Loucy (cell line): ENCODE data around the gene SMARCB1.

Experiments
- H2AFZ ChIP-seq: fragments of 200-600 bp; sonication (generic); 2 replicates; pipeline ENCODE4 v1.6.0; 2016; ENCODE audit warnings: antibody characterized with exemption, mild to moderate bottlenecking, low read length, moderate library complexity
- H3F3A ChIP-seq: fragments of 200-600 bp; 2 replicates; pipeline ENCODE4 v1.6.0; 2016; ENCODE audit warnings: antibody characterized with exemption, low read depth, mild to moderate bottlenecking
- H3K27me3 ChIP-seq: fragments of 200-600 bp; sonication (generic); 2 replicates; pipeline ENCODE4 v1.6.1; 2014; ENCODE audit warnings: low read length, mild to moderate bottlenecking; ENCODE audit not compliant: insufficient read depth, poor library complexity, severe bottlenecking
- H3K36me3 ChIP-seq: fragments of 200-600 bp; sonication (generic); 2 replicates; pipeline ENCODE4 v1.6.1; 2016; ENCODE audit warnings: low read length; ENCODE audit not compliant: insufficient read depth
- H3K4me1 ChIP-seq: fragments of 200-600 bp; sonication (generic); 2 replicates; pipeline ENCODE4 v1.5.1; 2014; ENCODE audit warnings: low read length, mild to moderate bottlenecking; ENCODE audit not compliant: insufficient read depth, poor library complexity, severe bottlenecking
- H3K4me2 ChIP-seq: fragments of 200-600 bp; sonication (generic); 2 replicates; pipeline ENCODE4 v1.6.0; 2014; ENCODE audit warnings: antibody characterized with exemption, low read length, low read depth, mild to moderate bottlenecking; ENCODE audit not compliant: poor library complexity, severe bottlenecking
- H3K4me3 ChIP-seq: fragments of 200-600 bp; sonication (generic); 2 replicates; pipeline ENCODE4 v1.5.1; 2014; ENCODE audit warnings: low read length, mild to moderate bottlenecking, mixed read lengths; ENCODE audit not compliant: poor library complexity, severe bottlenecking
- H3K79me2 ChIP-seq: fragments of 200-600 bp; sonication (generic); 2 replicates; pipeline ENCODE4 v1.6.1; 2014; ENCODE audit warnings: low read length; ENCODE audit not compliant: insufficient read depth
- H3K9ac ChIP-seq: fragments of 200-600 bp; sonication (generic); 2 replicates; pipeline ENCODE4 v1.6.0; 2014; ENCODE audit warnings: mild to moderate bottlenecking, low read depth, low read length, moderate library complexity; ENCODE audit not compliant: poor library complexity, severe bottlenecking
- H3K9me2 ChIP-seq: fragments of 200-600 bp; sonication (generic); replicated peaks from 2 replicates; pipeline ENCODE4 v1.6.1; 2016; ENCODE audit warnings: low read depth, low read length, mixed read lengths
- H3K9me3 ChIP-seq: fragments of 200-600 bp; sonication (generic); 2 replicates; pipeline ENCODE4 v1.6.1; 2014; ENCODE audit warnings: mild to moderate bottlenecking, antibody characterized with exemption, low read length, low read depth; ENCODE audit not compliant: insufficient read depth
- H4K20me1 ChIP-seq: fragments of 200-600 bp; sonication (generic); 2 replicates; pipeline ENCODE4 v1.6.0; 2014; ENCODE audit warnings: antibody characterized with exemption, low read length, mild to moderate bottlenecking; ENCODE audit not compliant: insufficient read depth, poor library complexity, severe bottlenecking
- CTCF ChIP-seq: fragments of 200-600 bp; sonication (generic); conservative IDR thresholded peaks from 2 replicates; pipeline ENCODE4 v1.5.1; 2014; ENCODE audit warnings: mild to moderate bottlenecking, antibody characterized with exemption, low read length
- EZH2phosphoT487 ChIP-seq: fragments of 200-600 bp; IDR thresholded peaks from 2 replicates; pipeline ENCODE4 v1.6.1; 2018; ENCODE audit warnings: antibody characterized with exemption, mild to moderate bottlenecking, moderate library complexity, borderline replicate concordance

SMARCB1 gene

GRCh38 chr22:23754980-23755636, 31.7 kb upstream of the SMARCB1 start:
- Histone ChIP-seq H3K9ac (no peak overlapping the region), H3F3A (peaks cover 3% of the 10 kb centered on the region; the same call in 1 of the 2 replicates), H3K9me2 (no peaks in the 10 kb centered on the region), H3K4me3 (no peak overlapping the region), H4K20me1 (no peaks in the 10 kb centered on the region), H3K9me3 (no peaks in the 10 kb centered on the region), H3K4me1 (peaks cover 31% of the 10 kb centered on the region), H3K79me2 (peaks cover 5% of the 10 kb centered on the region; the same call in 1 of the 2 replicates), H2AFZ (no peak overlapping the region), H3K36me3 (no peaks in the 10 kb centered on the region), H3K27me3 (no peaks in the 10 kb centered on the region), H3K4me2 (no peak overlapping the region)
- no peak for TF ChIP-seq CTCF
- TF ChIP-seq EZH2phosphoT487, result no peak

GRCh38 chr22:23755711-23756110, 31.1 kb upstream of the SMARCB1 start:
- Histone ChIP-seq H2AFZ (no peak overlapping the region), H4K20me1 (no peaks in the 10 kb centered on the region), H3K9ac (no peak overlapping the region), H3K79me2 (no peaks in the 10 kb centered on the region), H3K4me1 (peaks cover 26% of the 10 kb centered on the region), H3K9me3 (no peaks in the 10 kb centered on the region), H3K9me2 (no peaks in the 10 kb centered on the region), H3K36me3 (no peaks in the 10 kb centered on the region), H3K4me2 (no peak overlapping the region), H3K27me3 (no peaks in the 10 kb centered on the region), H3K4me3 (no peak overlapping the region), H3F3A (peaks cover 3% of the 10 kb centered on the region; the same call in 1 of the 2 replicates)
- TF ChIP-seq CTCF (no peak), EZH2phosphoT487 (no peak)

- Histone ChIP-seq H3K9me2 (no peaks in the 10 kb centered on the region), H4K20me1 (no peaks in the 10 kb centered on the region), H3F3A (peaks cover 3% of the 10 kb centered on the region; the same call in 1 of the 2 replicates), H3K79me2 (no peaks in the 10 kb centered on the region), H3K27me3 (no peaks in the 10 kb centered on the region), H3K4me1 (peaks cover 21% of the 10 kb centered on the region), H3K9ac (peak overlapping the region; percentile 48), H3K4me3 (peak overlapping the region; percentile 0), H3K36me3 (no peaks in the 10 kb centered on the region), H3K9me3 (no peaks in the 10 kb centered on the region), H3K4me2 (peak overlapping the region; percentile 51), H2AFZ (peak overlapping the region; percentile 14)
- TF ChIP-seq CTCF (no peak), EZH2phosphoT487 (no peak)
Observed at GRCh38 chr22:23756891-23757290, 29.9 kb upstream of the SMARCB1 start.
